Measurements from ENCODE around the gene MFRP. TPM values are rescaled to one million over a fixed set of nuclear protein-coding genes. Genes with fewer than 3 reads are reported as not detected.

The MFRP gene
- total RNA-seq, 1 experiment from 2014 or later, result not detected

DNA sequence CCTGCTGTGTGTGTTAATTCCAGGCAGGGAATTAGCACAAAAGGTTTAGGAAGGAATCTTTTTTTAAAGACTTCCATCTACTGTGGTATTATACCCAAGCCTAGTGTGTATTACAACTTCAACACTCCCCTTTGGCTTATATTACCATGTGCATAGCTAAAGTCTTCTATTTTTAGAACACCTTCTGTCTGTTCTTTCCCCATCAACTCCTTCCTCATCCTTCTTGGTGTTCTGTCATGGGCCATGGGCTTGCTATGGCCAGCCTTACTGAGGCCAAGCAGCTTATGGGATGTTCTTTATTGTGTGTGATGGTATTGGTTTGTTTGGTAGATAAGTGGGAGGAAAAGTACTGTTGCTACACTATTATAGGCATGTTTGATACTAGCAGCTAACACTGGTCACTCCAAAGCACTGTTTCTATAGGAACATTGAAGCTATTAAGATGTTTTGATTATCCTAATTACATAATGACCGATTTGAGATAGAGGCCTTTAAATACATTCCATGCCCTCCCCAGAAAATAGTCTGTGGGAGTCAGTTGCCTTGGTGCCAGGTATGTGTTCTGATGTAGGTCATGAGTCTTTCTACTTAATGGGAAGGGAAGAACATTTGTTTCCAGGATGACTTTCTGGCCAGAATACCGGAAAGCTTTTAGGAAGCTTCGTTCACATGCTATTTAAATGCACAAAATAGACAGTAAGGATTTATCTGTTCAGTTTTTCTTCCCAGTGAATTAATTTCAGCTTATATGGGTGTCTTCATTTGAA lies 46.1 kb downstream of the MFRP start:
- DNase-seq, result no peak
- H3K4me3 ChIP-seq, result no peak overlapping the region
- peaks cover 61% of the 10 kb centered on the region for H3K36me3 ChIP-seq
- H3K9me3 ChIP-seq, result no peaks in the 10 kb centered on the region
- H3K27me3 ChIP-seq, result no peaks in the 10 kb centered on the region

GRCh38 chr11:119299416-119299815 lies 47.1 kb downstream of the MFRP start:
- peaks cover 61% of the 10 kb centered on the region for H3K36me3 ChIP-seq
- H3K27me3 ChIP-seq, result no peaks in the 10 kb centered on the region
- H3K9me3 ChIP-seq, result no peaks in the 10 kb centered on the region
- no peak for DNase-seq
- H3K4me3 ChIP-seq, result no peak overlapping the region

DNA sequence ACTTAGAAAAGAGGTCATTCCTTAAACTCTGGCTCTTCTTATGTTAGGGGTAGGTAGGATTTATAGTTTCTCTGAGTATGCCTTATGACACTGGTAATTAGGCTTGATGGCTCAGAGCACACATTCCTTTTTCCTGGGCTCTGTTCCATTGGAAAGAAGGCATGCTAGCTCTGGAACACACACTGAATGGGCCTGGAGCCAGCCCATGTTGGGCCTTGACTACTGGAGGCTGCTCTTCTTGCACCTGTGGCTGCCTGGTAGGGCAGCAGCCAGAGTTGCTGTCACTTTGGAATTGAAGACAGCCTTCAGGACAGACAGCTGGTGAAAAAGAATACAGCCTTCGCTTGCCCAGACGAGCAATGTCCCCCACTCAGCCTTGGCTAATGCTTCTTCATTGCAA lies 47.8 kb downstream of the MFRP start:
- Histone ChIP-seq H3K4me3 (no peak overlapping the region), H3K27me3 (no peaks in the 10 kb centered on the region), H3K36me3 (peaks cover 57% of the 10 kb centered on the region), H3K9me3 (no peaks in the 10 kb centered on the region)
- DNase-seq, result no peak

- Histone ChIP-seq H3K36me3 (peaks cover 49% of the 10 kb centered on the region), H3K4me3 (no peak overlapping the region), H3K27me3 (no peaks in the 10 kb centered on the region), H3K9me3 (no peaks in the 10 kb centered on the region)
- DNase-seq, result no peak
These were observed 48.6 kb downstream of the MFRP start for GRCh38 chr11:119297938-119298337.

GRCh38 chr11:119295178-119295577 lies 51.3 kb downstream of the MFRP start:
- peaks cover 48% of the 10 kb centered on the region for H3K36me3 ChIP-seq
- no peak overlapping the region for H3K4me3 ChIP-seq
- peaks cover 9% of the 10 kb centered on the region for H3K9me3 ChIP-seq
- no peaks in the 10 kb centered on the region for H3K27me3 ChIP-seq
- DNase-seq, result no peak

DNA sequence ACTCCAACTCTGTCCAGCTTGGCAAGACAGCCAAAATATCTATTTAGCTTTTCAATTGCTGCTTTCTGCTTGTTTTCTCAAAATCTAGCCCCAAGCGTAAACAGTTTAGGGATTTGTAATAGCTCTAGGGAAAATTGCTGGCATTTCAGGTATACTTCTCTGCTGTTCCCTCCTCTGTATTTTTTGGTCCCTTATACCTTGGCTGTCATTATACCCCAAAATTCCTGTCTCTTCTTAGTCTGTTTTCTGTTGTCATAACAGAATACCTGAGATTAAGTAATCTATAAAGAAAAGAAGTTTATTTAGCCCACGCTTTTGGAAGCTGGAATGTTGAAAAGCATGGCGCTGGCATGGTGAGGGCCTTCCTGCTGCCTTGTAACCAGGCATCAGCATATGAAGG lies 53.0 kb downstream of the MFRP start:
- Histone ChIP-seq H3K4me3 (no peak overlapping the region), H3K36me3 (peaks cover 50% of the 10 kb centered on the region), H3K27me3 (no peaks in the 10 kb centered on the region), H3K9me3 (peaks cover 9% of the 10 kb centered on the region)
- DNase-seq, result no peak

DNA sequence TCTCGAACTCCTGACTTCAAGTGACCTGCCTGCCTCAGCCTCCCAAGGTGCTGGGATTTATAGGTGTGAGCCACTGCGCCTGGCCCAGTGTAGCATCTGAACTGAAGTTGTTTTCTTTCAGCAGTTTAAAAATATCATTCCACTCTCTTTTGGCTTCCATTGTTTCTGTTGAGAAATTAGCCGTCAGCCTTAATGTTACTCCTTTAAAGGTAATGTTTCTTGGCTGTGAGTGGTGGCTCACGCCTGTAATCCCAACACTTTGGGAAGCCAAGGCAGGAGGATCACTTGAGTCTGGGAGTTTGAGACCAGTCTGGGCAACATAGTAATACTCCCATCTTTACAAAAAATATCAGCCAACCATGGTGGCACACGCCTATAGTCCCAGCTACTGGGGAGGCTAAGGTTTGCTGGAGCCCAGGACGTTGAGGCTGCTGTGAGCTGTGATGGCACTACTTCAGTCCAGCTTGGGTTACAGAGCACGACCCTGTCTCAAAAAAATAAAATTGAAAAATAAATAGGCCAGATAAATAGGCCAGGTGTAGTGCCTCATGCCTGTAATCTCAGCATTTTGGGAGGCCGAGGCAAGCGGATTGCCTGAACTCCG lies 55.5 kb downstream of the MFRP start:
- Histone ChIP-seq H3K27me3 (no peaks in the 10 kb centered on the region), H3K36me3 (peaks cover 49% of the 10 kb centered on the region), H3K4me3 (no peak overlapping the region), H3K9me3 (peaks cover 9% of the 10 kb centered on the region)
- DNase-seq, result no peak

Other genes starting within 250 kb of the MFRP start
- 7.9 and 18.4 TPM in 2 replicates for gene DPAGT1, start 244.9 kb downstream of the MFRP start, total RNA-seq (2014; rRNA removed; shearing (Covaris generic); ENCODE audit: low replicate concordance)
- gene C2CD2L, start 239.4 kb downstream of the MFRP start, total RNA-seq (2014; rRNA removed; shearing (Covaris generic); ENCODE audit: low replicate concordance), result 2.9 and 5.1 TPM in 2 replicates
- gene HINFP, start 225.1 kb downstream of the MFRP start, total RNA-seq (2014; rRNA removed; shearing (Covaris generic); ENCODE audit: low replicate concordance), result 8.3 and 27.5 TPM in 2 replicates
- not detected in 2 replicates for gene ABCG4, start 197.7 kb downstream of the MFRP start, total RNA-seq (2014; rRNA removed; shearing (Covaris generic); ENCODE audit: low replicate concordance)
- gene NLRX1, start 178.0 kb downstream of the MFRP start, total RNA-seq (2014; rRNA removed; shearing (Covaris generic); ENCODE audit: low replicate concordance), result 12.9 and 16.8 TPM in 2 replicates
- gene NHERF4, start 161.2 kb downstream of the MFRP start, total RNA-seq (2014; rRNA removed; shearing (Covaris generic); ENCODE audit: low replicate concordance), result not detected in 2 replicates
- 5.7 and 6.2 TPM in 2 replicates for gene CBL, start 140.4 kb downstream of the MFRP start, total RNA-seq (2014; rRNA removed; shearing (Covaris generic); ENCODE audit: low replicate concordance)
- 1.8 and 13.6 TPM in 2 replicates for gene MCAM, start 29.6 kb downstream of the MFRP start, total RNA-seq (2014; rRNA removed; shearing (Covaris generic); ENCODE audit: low replicate concordance)
- 8.5 and 23.3 TPM in 2 replicates for gene RNF26, start 12.2 kb downstream of the MFRP start, total RNA-seq (2014; rRNA removed; shearing (Covaris generic); ENCODE audit: low replicate concordance)
- gene C1QTNF5, start 5.8 kb downstream of the MFRP start, total RNA-seq (2014; rRNA removed; shearing (Covaris generic); ENCODE audit: low replicate concordance), result not detected in 2 replicates
- gene USP2, start 35.0 kb upstream of the MFRP start, total RNA-seq (2014; rRNA removed; shearing (Covaris generic); ENCODE audit: low replicate concordance), result 2.1 TPM in 1 of 2 replicates, not detected in the other
- 122 and 188 TPM in 2 replicates for gene THY1, start 76.5 kb upstream of the MFRP start, total RNA-seq (2014; rRNA removed; shearing (Covaris generic); ENCODE audit: low replicate concordance)

All from MG63 (cell line).